ENCODE results near the gene FBXO11. TPM values are rescaled to one million over a fixed set of nuclear protein-coding genes. Genes with fewer than 3 reads are reported as not detected.

FBXO11 gene
- total and polyA plus RNA-seq, 10 of the 15 experiments (the other 5 are each of a cell fraction or from before 2014, with no cell fraction given) = 5.9 to 38.9 (median 22.5) TPM

GRCh38 chr2:47833516-47833968, 72.8 kb downstream of the FBXO11 start (continued):
- TF ChIP-seq BHLHE40 (IDR thresholded peaks at IDR 0.05; ENCODE audit: borderline replicate concordance in 1 of 2, low read depth in 2 of 2, low read length in 1 of 2) (peak; percentile 49 to 56; a peak in 3 of 4 replicates), BCL11A (IDR thresholded peaks at IDR 0.05; ENCODE audit: low read depth, low read length) (no peak), MEF2A (IDR thresholded peaks at IDR 0.05; ENCODE audit: insufficient read depth, low read depth, low read length) (peak; percentile 100), GABPA (IDR thresholded peaks at IDR 0.05; ENCODE audit: low read depth) (0 out of 2 replicates have a peak, but pooled peaks have one; percentile 43), SKIL (IDR thresholded peaks at IDR 0.05; ENCODE audit: low read depth, poor library complexity, severe bottlenecking) (peak; percentile 90), ATF2 (IDR thresholded peaks at IDR 0.05; ENCODE audit: low read length) (peak; percentile 93), MTA2 (IDR thresholded peaks at IDR 0.05; ENCODE audit: low read depth) (peak; percentile 90), HSF1 (IDR thresholded peaks at IDR 0.05; ENCODE audit: low read depth, low read length) (no peak), CBFB (IDR thresholded peaks at IDR 0.05; ENCODE audit: low read depth) (peak; percentile 63; the same call in 1 of the 2 replicates), SIN3A (IDR thresholded peaks at IDR 0.05; ENCODE audit: low read depth, low read length) (no peak), RELA (IDR thresholded peaks at IDR 0.05; ENCODE audit: borderline replicate concordance, partially characterized antibody) (no peak)

Measured in GM12878 (cell line).